GM21528 (cell line): ENCODE data around the gene CCNL2.
"Not testable (repeated sequence)": the region's sequence is repeated elsewhere in the genome, so short reads cannot be mapped to it uniquely, and the experiment has no call there.

Experiments
- ATAC-seq: cut with Tn5 transposase; IDR thresholded peaks from one replicate; pipeline ENCODE4 v1.9.1; 2021; ENCODE audit warnings: mild to moderate bottlenecking, moderate library complexity; ENCODE audit not compliant: unreplicated experiment, low FRiP score

The CCNL2 gene

GRCh38 chr1:1432951-1433803 is 34.0 kb upstream of the CCNL2 start:
- no peak for ATAC-seq

DNA sequence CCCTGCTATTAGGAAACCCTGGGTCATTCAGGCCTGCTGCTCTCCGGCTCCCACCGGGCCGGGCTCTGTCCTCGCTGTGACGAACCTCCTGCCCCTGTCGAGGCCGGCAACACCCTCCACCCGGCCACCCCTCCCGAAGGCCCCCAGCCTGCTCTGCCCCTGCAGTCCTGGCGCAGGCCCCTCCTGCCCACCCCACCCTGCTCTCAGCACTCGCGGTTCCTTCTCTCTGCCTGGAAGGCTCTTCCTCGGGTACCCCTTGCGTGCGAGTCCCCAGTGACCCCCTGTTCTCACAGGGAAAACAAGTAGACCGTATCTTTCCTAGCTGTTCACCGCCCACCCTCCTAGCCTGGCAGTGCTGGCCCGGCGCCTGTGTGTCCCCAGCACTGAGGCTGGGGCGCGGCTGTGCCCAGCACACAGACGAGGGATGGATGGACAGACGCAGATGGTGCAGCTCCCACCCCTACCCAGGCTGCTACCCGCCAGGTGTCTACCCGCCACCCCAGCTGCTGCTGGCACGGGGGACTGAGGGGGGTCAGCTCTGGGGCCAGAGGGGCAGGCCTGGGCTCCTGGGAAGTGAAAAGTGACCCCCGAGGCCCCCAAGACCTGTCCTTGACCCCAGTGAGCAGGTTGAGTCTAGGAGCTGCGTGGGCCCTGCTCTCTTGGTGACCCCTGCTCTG is 33.3 kb upstream of the CCNL2 start:
- no peak for ATAC-seq

GRCh38 chr1:1431845-1432273 is 32.7 kb upstream of the CCNL2 start:
- ATAC-seq: no peak

GRCh38 chr1:1430992-1431844 is 32.1 kb upstream of the CCNL2 start:
- ATAC-seq: no peak

- no peak for ATAC-seq
Observed at GRCh38 chr1:1430114-1430982, 31.2 kb upstream of the CCNL2 start.

- ATAC-seq: no peak
Observed at GRCh38 chr1:1429671-1430073, 30.5 kb upstream of the CCNL2 start.

GRCh38 chr1:1428967-1429366 is 29.8 kb upstream of the CCNL2 start:
- not testable (repeated sequence) for ATAC-seq

- ATAC-seq: no peak
Observed at GRCh38 chr1:1428174-1428573, 29.0 kb upstream of the CCNL2 start.

- ATAC-seq: no peak
Observed at GRCh38 chr1:1427820-1428148, 28.6 kb upstream of the CCNL2 start.

GRCh38 chr1:1427106-1427819 is 28.1 kb upstream of the CCNL2 start:
- no peak for ATAC-seq

- no peak for ATAC-seq
Observed at GRCh38 chr1:1426496-1427105, 27.5 kb upstream of the CCNL2 start.

DNA sequence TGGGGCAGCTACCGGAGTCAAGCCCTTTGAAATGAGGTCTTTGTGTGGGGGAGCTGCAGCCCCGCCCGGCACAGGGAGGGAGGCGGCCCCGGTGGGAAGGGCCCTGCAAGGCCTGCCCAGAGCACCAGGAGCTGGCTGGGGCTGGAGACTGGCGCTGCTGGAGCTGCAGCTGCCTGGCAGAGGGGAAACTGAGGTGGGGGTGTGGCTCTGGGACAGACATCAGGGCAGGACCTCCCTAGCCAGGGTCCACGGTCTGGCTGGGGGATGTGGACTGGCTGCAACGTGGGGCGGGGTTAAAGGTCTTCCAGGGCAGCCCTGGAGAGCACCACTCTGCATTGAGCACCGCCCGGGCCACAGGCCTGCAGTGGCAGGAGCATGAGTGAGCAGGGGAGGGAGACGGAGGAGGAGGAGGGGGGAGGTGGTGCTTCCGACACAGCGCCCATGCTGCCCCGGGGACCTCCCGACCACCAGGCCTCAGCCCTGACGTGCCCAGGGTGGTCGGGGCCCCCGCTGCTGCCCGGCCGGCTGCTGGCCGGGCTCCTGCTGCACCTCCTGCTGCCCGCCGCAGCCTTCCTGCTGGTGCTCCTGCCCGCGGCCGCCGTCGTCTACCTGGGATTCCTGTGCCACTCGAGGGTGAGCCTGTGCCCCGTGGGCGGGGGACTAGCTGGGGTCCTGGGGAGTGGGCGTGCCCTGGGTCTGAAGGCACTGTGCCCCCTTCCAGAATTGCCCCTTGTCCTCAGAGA is 26.8 kb upstream of the CCNL2 start:
- ATAC-seq: no peak

DNA sequence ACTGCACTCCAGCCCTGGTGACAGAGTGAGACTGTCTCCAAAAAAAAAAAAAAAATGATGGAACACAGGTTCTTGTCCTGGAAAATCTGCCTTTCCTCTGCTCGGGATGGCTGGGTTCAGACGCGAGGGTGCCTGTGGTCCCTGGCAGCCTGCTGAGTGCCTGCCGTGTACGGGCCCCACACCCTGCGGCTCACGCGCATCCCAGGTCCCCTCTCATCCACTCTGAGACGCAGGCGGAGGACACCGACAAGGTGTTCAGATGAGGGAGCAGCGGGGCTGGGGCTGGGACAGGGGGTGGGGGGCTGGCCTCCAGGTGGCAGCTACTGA is 26.3 kb upstream of the CCNL2 start:
- ATAC-seq: no peak

GRCh38 chr1:1424707-1425106 is 25.6 kb upstream of the CCNL2 start:
- no peak for ATAC-seq

DNA sequence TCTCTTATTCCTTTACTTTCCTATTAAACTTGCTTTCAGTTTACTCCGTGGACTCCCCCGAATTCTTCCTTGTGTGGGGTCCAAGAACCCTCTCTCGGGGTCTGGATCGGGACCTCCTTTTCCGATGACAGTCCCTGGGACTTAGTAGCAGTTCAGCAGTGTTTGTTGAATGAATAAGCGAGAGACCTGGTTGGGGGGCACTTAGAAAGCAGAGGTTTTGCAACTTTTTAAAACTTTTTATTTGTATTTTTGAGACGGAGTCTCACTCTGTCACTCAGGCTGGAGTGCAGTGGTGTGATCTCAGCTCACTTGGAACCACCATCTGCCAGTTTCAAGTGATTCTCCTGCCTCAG is 24.1 kb upstream of the CCNL2 start:
- no peak for ATAC-seq

DNA sequence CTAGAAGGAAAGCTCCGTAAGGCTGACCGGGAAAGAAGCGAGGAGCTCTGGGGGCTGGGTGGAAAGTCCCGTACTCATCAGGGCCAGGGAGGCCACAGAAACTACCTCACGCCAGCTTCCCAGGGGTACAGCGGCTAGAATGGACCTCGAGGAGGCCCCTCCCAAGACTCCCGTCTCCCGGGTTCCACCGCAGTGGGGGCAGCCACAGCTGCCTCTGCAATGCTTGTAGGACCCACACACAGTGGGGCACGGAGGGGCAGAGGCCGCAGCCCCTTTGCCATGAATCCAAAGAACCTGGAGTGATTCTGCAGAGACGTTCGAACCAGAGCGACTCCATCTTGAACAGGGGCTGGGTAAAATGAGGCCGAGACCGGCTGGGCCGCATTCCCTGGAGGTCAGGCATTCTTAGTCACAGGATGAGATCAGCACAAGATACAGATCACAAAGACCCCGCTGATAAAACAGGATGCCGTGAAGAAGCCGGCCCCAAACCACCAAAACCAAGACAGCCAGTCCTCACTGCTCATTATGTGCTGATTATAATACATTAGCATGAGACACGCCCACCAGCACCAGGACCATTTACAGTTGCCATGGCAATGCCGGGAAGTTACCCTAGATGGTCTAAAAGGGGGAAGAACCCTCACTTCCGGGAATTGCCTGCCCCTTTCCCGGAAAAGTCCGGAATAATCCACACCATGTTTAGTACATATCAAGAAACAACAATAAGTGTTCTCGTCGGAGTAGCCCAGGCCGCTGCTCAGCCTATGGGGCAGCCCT is 23.5 kb upstream of the CCNL2 start:
- ATAC-seq: no peak

GRCh38 chr1:1421907-1422464 is 22.9 kb upstream of the CCNL2 start:
- ATAC-seq: no peak
